Chondrocyte (in vitro differentiated cells): ENCODE results near the gene MAPK10. TPM values are rescaled to one million over a fixed set of nuclear protein-coding genes. Genes with fewer than 3 reads are reported as not detected.

ENCODE experiments used
- DNase-seq: peaks from one replicate; pipeline ENCODE4 v3.0.0; 2021; ENCODE audit warnings: mixed read lengths, low spot score
- H3K27ac Mint-ChIP-seq: one replicate; pipeline ENCODE4 v1.8.0; 2021; ENCODE audit warnings: mild to moderate bottlenecking, moderate library complexity, mixed read lengths; ENCODE audit not compliant: unreplicated experiment
- H3K27me3 Mint-ChIP-seq: 2 replicates; pipeline ENCODE4 v1.8.0; 2021; ENCODE audit warnings: low read depth, mixed read lengths
- H3K36me3 Mint-ChIP-seq: 2 replicates; pipeline ENCODE4 v1.8.0; 2021; ENCODE audit warnings: low read depth, mixed read lengths
- H3K4me1 Mint-ChIP-seq: 2 replicates; pipeline ENCODE4 v1.8.0; 2021; ENCODE audit warnings: low read depth, mild to moderate bottlenecking, mixed read lengths
- H3K4me3 Mint-ChIP-seq: one replicate; pipeline ENCODE4 v1.8.0; 2021; ENCODE audit warnings: mild to moderate bottlenecking, moderate library complexity, mixed read lengths; ENCODE audit not compliant: unreplicated experiment
- H3K9me3 Mint-ChIP-seq: 2 replicates; pipeline ENCODE4 v1.8.0; 2021; ENCODE audit warnings: low read depth, mixed read lengths
- CTCF ChIP-seq: fragments of 200-600 bp; sonication (generic); IDR thresholded peaks from 2 replicates; pipeline ENCODE4 v1.5.0; 2021; ENCODE audit warnings: antibody characterized with exemption, mild to moderate bottlenecking, moderate library complexity
- total RNA-seq: library from RNA; stranded (reverse); gene quantifications from 3 replicates; pipeline ENCODE4 v1.2.1, GENCODE V29; 2021

Gene MAPK10
- total RNA-seq, 1 donor from 2014 or later = 14.1 TPM

DNA sequence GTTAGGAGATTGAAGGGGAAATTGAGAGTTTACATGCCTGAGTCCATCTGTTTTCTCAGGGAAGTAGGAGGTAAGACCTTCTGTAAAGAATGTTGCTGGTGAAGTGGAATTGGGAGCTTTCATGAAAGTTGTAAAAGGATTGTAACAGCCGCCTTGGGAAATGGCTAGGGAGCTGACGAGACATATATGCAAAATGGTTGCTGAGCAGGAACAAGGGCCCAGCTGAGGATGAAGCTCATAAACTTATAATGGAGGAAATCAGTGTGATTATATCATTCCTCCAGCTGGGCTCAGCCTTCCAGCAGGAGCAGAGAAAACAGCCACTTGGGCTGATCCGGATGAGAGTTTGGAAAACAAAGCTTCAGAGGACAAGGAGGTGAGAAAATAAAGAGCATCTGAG is 208.7 kb downstream of the MAPK10 start:
- Mint-ChIP-seq H3K9me3 (no peaks in the 10 kb centered on the region), H3K27me3 (no peaks in the 10 kb centered on the region), H3K36me3 (peaks cover 9% of the 10 kb centered on the region), H3K4me3 (no peak overlapping the region), H3K27ac (no peak overlapping the region), H3K4me1 (no peaks in the 10 kb centered on the region)
- TF ChIP-seq CTCF = no peak
- no peak for DNase-seq

DNA sequence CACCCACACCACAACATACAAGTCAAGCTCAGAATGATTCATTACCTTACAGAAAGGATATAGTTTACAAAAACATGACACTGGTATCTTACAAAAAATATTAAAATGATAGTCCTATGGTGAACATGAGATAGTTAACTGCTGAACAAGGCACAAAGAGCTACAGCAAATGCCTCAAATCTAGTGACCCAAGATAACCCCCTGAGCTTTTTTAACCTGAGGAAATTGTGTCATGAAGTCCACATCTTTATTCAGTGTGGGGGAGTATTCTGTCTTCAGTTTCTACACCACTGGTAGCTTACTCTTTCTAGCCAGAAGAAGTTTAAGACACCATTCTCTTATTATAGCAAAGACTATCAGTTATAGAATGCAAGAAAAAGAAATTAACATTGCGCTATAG is 218.7 kb downstream of the MAPK10 start:
- no peak for TF ChIP-seq CTCF
- peaks cover 6% of the 10 kb centered on the region for H3K36me3 Mint-ChIP-seq
- no peak for DNase-seq
- peaks cover 3% of the 10 kb centered on the region for H3K4me1 Mint-ChIP-seq
- no peaks in the 10 kb centered on the region for H3K27me3 Mint-ChIP-seq
- no peak overlapping the region for H3K27ac Mint-ChIP-seq
- H3K4me3 Mint-ChIP-seq = no peak overlapping the region
- peaks cover 3% of the 10 kb centered on the region for H3K9me3 Mint-ChIP-seq

- Mint-ChIP-seq H3K9me3 (peaks cover 3% of the 10 kb centered on the region), H3K4me1 (no peaks in the 10 kb centered on the region), H3K4me3 (no peak overlapping the region), H3K27me3 (no peaks in the 10 kb centered on the region), H3K36me3 (peaks cover 1% of the 10 kb centered on the region), H3K27ac (no peak overlapping the region)
- no peak for DNase-seq
- no peak for TF ChIP-seq CTCF
Observed at GRCh38 chr4:86132468-86132867, 227.4 kb downstream of the MAPK10 start.

DNA sequence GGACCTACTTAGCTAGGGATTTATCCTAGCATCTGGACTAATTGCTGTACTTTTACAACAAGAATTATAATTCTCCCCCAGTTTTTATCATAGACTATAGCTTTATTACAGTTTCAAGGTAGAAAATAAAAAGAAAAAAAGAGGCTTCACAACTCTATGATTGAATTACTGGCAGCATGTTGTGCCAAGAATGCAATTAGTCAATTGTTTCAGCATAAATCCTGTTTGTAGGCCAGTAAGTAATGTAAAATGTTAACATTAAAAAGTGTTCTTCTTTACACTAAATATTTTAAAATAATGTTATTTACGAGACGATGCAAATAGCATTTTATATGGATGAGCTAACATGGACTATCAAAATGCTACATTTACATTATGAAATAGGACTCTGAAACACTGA is 228.4 kb downstream of the MAPK10 start:
- H3K9me3 Mint-ChIP-seq = no peaks in the 10 kb centered on the region
- no peak for DNase-seq
- no peak for TF ChIP-seq CTCF
- no peaks in the 10 kb centered on the region for H3K4me1 Mint-ChIP-seq
- H3K27ac Mint-ChIP-seq = no peak overlapping the region
- H3K36me3 Mint-ChIP-seq = no peaks in the 10 kb centered on the region
- no peaks in the 10 kb centered on the region for H3K27me3 Mint-ChIP-seq
- H3K4me3 Mint-ChIP-seq = no peak overlapping the region

GRCh38 chr4:86130160-86130933 is 229.5 kb downstream of the MAPK10 start:
- Mint-ChIP-seq H3K4me1 (no peaks in the 10 kb centered on the region), H3K36me3 (no peaks in the 10 kb centered on the region), H3K27me3 (no peaks in the 10 kb centered on the region), H3K27ac (no peak overlapping the region), H3K4me3 (no peak overlapping the region), H3K9me3 (no peaks in the 10 kb centered on the region)
- DNase-seq = no peak
- no peak for TF ChIP-seq CTCF
